Measurements from ENCODE around the gene AHRR. TPM values are rescaled to one million over a fixed set of nuclear protein-coding genes. Genes with fewer than 3 reads are reported as not detected.

AHRR gene
- total RNA-seq, 2 donors from 2014 or later, result 0.12 to 0.30 TPM

DNA sequence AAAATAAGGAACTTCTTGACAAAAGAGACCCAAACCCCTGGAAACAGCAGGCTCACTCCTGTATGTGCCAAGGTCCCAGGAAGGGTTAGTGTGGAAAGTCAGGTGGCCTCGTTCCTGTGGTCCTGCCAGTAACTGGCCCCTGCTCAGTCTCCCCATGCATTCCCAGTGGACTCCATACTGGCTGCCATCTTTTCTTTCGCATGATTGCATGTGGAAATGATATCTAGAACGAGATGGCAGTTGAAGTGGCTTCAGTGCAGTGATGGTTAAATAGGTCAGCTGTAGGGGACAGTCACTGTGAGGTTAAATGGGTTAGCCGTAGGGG, 30.4 kb downstream of the AHRR start:
- DNase-seq (ENCODE audit: low spot score), result no peak
- no peaks in the 10 kb centered on the region for H3K4me1 ChIP-seq
- TF ChIP-seq, protein P1, sequence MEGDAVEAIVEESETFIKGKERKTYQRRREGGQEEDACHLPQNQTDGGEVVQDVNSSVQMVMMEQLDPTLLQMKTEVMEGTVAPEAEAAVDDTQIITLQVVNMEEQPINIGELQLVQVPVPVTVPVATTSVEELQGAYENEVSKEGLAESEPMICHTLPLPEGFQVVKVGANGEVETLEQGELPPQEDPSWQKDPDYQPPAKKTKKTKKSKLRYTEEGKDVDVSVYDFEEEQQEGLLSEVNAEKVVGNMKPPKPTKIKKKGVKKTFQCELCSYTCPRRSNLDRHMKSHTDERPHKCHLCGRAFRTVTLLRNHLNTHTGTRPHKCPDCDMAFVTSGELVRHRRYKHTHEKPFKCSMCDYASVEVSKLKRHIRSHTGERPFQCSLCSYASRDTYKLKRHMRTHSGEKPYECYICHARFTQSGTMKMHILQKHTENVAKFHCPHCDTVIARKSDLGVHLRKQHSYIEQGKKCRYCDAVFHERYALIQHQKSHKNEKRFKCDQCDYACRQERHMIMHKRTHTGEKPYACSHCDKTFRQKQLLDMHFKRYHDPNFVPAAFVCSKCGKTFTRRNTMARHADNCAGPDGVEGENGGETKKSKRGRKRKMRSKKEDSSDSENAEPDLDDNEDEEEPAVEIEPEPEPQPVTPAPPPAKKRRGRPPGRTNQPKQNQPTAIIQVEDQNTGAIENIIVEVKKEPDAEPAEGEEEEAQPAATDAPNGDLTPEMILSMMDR (IDR thresholded peaks at IDR 0.05), result no peak
- no peak overlapping the region for H3K27ac ChIP-seq
- no peaks in the 10 kb centered on the region for H3K9me3 ChIP-seq
- no peak overlapping the region for H3K4me3 ChIP-seq
- H3K27me3 ChIP-seq, result no peaks in the 10 kb centered on the region
- no peaks in the 10 kb centered on the region for H3K36me3 ChIP-seq

DNA sequence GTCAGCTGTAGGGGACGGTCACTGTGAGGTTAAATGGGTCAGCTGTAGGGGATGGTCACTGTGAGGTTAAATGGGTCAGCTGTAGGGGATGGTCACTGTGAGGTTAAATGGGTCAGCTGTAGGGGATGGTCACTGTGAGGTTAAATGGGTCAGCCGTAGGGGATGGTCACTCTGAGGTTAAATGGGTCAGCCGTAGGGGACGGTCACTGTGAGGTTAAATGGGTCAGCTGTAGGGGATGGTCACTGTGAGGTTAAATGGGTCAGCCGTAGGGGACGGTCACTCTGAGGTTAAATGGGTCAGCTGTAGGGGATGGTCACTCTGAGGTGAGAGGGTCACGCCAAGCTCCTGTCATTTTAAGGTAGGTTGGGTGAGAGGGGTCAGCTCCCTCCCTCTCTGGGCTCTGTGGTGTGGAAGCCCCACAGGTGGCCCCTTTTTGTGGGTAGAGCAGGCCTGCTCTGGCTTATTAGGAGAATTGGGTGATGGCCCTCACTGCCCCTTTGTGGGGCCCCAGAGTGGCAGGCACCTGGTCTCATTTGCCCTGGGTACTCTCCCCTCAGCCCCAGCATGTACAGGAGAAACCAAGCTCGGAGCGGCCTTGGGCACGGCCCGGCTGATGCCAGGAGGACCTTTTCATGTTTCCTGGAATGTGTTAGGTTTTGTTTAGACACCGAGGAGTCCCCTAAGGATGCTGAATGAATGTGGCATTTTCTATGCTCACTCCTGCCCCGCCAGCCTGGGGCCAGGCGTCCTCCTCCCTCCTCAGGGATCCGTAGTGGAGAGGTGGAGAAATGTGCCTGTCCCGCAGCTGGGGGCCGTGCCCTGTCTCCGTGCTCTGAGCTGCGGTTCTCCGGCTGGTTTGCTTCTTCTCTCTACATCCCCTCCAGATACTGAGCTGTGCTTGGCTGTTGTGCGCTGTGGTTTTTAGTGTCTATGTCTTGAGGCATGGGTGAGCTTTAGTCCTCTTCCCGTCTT, 31.4 kb downstream of the AHRR start:
- H3K9me3 ChIP-seq, result no peaks in the 10 kb centered on the region
- H3K27ac ChIP-seq, result no peak overlapping the region
- no peaks in the 10 kb centered on the region for H3K27me3 ChIP-seq
- no peak overlapping the region for H3K4me3 ChIP-seq
- H3K4me1 ChIP-seq, result no peaks in the 10 kb centered on the region
- peak; percentile 38 for DNase-seq (ENCODE audit: low spot score)
- H3K36me3 ChIP-seq, result no peaks in the 10 kb centered on the region
- TF ChIP-seq, protein P1 (IDR thresholded peaks at IDR 0.05), result no peak

DNA sequence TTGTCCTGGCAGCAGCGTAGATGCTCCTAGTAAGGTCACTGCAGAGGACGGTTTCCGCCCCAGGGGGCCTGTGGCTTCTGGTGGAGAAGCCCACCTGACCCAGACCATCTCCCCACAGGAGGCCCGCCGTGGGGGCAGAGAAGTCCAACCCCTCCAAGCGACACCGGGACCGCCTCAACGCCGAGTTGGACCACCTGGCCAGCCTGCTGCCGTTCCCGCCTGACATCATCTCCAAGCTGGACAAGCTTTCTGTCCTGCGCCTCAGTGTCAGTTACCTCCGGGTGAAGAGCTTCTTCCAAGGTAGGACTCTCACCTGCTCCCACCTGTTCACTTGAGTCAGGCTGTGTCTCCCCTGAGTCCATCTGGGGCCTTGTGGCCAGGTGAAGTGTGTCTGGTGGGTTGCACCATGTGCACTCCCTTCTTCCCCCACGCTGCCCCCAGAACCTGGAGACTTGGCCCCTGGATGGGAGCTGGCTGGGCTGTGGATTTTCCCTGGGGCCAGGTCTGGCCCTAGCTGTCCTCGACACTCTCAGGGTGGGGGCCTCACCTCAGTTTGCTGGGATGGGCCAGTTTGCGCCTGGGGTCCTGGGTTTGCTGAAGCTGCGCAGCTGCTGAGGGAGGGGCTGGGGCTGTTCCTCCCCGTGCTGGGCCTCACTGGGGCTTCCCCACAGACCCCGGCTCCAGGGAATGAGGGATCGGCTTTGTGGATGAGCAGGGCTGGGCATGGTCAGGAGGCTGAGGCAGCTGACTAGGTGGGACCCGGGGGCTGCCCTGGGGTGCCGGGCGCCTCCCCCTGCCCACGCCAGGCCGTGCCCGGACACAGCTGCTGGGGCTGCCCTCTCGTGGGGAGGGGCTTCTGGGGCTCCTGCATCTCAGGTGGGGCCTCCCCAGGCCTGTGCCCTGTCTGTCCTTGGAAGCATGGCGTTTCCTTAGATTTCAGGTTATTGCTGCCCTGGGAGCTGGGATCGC, 32.4 kb downstream of the AHRR start:
- TF ChIP-seq, protein P1 (IDR thresholded peaks at IDR 0.05), result no peak
- no peak overlapping the region for H3K4me3 ChIP-seq
- H3K9me3 ChIP-seq, result no peaks in the 10 kb centered on the region

DNA sequence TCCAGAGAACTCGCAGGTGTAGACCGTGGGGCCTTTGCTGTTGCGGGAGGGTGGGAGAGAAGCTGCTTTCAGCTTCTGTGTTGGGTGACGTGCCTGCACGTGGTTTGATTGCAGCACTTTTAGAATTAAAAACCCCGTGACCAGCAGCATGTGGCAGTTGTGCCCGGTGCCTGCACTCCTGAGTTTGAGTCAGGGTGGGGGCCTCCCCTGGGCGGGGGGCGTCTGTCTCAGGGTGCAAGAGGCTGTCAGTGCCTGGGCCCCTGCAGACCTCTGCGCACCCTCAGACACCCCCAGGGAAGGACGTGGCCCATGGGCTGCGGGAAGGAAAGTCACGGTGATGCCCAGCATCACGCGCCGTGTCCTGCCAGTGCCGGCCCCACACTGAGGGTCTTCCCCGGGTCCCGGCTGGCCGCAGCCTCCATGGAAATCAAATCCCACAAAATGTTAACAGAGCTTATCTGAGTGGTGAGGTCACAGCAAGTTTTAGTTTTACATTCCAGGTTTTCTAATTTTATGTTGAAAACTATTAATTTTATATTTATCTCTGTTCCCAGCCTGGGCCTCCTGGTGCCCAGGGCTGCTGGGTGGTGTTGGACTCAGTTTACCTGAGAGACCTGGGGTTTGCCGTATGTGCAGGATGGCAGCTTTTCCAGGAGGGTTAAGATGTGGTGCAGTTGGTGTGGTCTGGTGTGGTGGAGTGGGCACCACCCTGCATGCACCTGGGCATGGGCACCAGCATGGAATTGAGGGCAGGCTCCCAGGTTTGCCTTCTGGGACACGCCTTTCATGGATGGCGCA, 33.3 kb downstream of the AHRR start:
- no peaks in the 10 kb centered on the region for H3K27me3 ChIP-seq
- no peaks in the 10 kb centered on the region for H3K36me3 ChIP-seq
- H3K27ac ChIP-seq, result no peak overlapping the region
- H3K4me1 ChIP-seq, result no peaks in the 10 kb centered on the region
- no peaks in the 10 kb centered on the region for H3K9me3 ChIP-seq
- DNase-seq (ENCODE audit: low spot score), result peak; percentile 18
- no peak overlapping the region for H3K4me3 ChIP-seq
- TF ChIP-seq, protein P1 (IDR thresholded peaks at IDR 0.05), result no peak

More for the DNA sequence above, 32.4 kb downstream of the AHRR start:
- H3K27me3 ChIP-seq, result no peaks in the 10 kb centered on the region
- no peaks in the 10 kb centered on the region for H3K4me1 ChIP-seq
- H3K36me3 ChIP-seq, result no peaks in the 10 kb centered on the region
- peak; percentile 50 for DNase-seq (ENCODE audit: low spot score)
- no peak overlapping the region for H3K27ac ChIP-seq

DNA sequence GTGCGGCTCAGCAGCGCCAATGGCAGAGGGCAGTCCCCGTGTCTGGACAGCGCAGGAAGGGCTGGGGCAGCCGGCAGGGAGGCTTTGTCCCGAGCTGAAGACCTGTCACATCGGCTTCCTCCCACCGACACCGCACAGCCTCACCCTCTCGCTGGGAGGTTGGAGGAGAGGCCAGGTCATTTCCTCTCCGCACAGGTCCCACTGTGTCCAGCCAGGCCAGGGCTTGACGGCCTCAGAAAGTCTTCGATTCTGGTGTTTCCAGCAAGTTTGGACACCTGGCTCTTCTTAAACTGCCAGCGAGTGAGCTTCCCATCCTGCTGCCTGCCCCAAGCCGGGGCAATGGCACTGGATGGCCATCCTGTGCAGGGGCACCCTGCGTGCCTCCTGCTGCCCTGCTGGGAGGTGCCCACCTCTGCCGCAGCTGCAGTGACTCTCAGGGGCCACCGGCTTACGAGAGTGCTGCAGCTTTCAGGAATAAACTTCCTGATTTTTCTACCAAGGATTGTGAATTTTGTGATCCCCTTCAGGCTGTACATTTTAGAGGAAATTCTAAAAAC, 33.9 kb downstream of the AHRR start:
- peak; percentile 18 for DNase-seq (ENCODE audit: low spot score)
- no peaks in the 10 kb centered on the region for H3K36me3 ChIP-seq
- H3K4me1 ChIP-seq, result no peaks in the 10 kb centered on the region
- no peak overlapping the region for H3K27ac ChIP-seq
- no peaks in the 10 kb centered on the region for H3K9me3 ChIP-seq
- no peak overlapping the region for H3K4me3 ChIP-seq
- TF ChIP-seq, protein P1 (IDR thresholded peaks at IDR 0.05), result no peak
- H3K27me3 ChIP-seq, result no peaks in the 10 kb centered on the region
